A673 (cell line): Measurements from ENCODE around the gene COL5A1.

Experiments
- CTCF ChIP-seq: fragments of 300-800, 200-600 bp; sonication (generic); conservative IDR thresholded peaks from 2 replicates; pipeline ENCODE4 v1.5.1; 2017; ENCODE audit warnings: low read depth, mild to moderate bottlenecking, antibody characterized with exemption, low read length, moderate library complexity, mixed read lengths
- EZH2 ChIP-seq: fragments of 200-600 bp; sonication (generic); IDR thresholded peaks from 2 replicates; pipeline ENCODE4 v1.6.1; 2017; ENCODE audit warnings: borderline replicate concordance, low read depth, mild to moderate bottlenecking, mixed read lengths, antibody characterized with exemption, low read length; ENCODE audit not compliant: poor library complexity, severe bottlenecking

DNA sequence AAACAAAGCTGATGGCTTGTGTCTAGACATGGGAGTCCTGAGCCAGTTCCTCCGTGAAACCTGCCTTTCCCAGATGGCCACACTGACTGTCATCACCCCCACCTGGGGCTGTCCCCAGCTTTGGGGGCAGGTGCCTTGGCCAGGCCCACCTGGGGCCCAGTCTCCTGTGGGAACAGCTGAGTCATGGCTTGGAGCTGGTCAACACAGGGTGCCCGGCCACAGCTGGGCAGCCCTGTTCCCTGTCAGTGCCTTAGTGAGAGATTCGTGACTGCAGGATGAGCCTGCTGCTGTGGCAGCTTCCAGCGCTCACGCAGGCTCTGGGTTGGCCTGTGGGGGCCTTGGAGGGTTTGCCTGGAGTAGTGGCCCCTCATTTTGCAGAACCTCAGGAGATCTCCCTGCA lies 56.5 kb downstream of the COL5A1 start:
- TF ChIP-seq CTCF = no peak
- no peak for TF ChIP-seq EZH2
